Nephron (organoid): ENCODE results near the gene PSMB4.

ENCODE experiments used
- H3K27ac Mint-ChIP-seq, 3 experiments: 2 replicates each; pipeline ENCODE4 v1.8.0; 2020; ENCODE audit warnings: mixed read lengths in 3 of 3, mild to moderate bottlenecking in 2 of 3, moderate library complexity in 1 of 3
- H3K27me3 Mint-ChIP-seq: 2 replicates; pipeline ENCODE4 v1.8.0; 2021; ENCODE audit warnings: low read depth, mild to moderate bottlenecking, moderate library complexity, mixed read lengths
- H3K36me3 Mint-ChIP-seq: 2 replicates; pipeline ENCODE4 v1.8.0; 2020; ENCODE audit warnings: low read depth, mixed read lengths
- H3K4me1 Mint-ChIP-seq: 2 replicates; pipeline ENCODE4 v1.8.0; 2020; ENCODE audit warnings: mixed read lengths
- H3K4me3 Mint-ChIP-seq, 3 experiments: 2 replicates each; pipeline ENCODE4 v1.8.0; 2020; ENCODE audit warnings: mild to moderate bottlenecking in 3 of 3, mixed read lengths in 3 of 3, moderate library complexity in 2 of 3
- H3K9me3 Mint-ChIP-seq: 2 replicates; pipeline ENCODE4 v1.8.0; 2020; ENCODE audit warnings: mixed read lengths
- TF ChIP-seq, protein P1 (sequence below), 3 experiments: fragments of 200-600 bp; sonication (generic); IDR thresholded peaks; one replicate each; pipeline ENCODE4 v1.5.0; 2021; ENCODE audit warnings: antibody characterized with exemption in 3 of 3; ENCODE audit not compliant: unreplicated experiment in 3 of 3

PSMB4 gene

DNA sequence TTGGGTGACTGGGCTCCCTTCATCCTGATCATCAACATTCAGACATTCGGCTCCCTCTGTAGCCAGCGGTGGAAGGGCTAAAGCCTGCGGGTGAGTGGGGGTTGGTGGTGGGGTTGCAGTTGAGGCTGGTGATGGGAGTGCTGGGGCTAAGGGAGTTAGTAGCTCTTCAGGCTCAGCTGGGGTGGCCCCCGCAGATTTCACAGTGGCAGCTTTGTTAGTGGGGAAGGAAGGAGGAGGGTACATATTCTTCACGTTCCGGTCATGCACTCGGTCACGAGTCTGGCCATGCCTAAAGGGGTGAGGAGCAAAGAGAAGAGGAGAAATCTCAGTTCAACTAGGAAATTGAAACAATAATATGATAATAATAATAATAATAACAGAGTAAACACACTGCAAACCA lies 6.8 kb downstream of the PSMB4 start:
- TF ChIP-seq, protein P1, sequence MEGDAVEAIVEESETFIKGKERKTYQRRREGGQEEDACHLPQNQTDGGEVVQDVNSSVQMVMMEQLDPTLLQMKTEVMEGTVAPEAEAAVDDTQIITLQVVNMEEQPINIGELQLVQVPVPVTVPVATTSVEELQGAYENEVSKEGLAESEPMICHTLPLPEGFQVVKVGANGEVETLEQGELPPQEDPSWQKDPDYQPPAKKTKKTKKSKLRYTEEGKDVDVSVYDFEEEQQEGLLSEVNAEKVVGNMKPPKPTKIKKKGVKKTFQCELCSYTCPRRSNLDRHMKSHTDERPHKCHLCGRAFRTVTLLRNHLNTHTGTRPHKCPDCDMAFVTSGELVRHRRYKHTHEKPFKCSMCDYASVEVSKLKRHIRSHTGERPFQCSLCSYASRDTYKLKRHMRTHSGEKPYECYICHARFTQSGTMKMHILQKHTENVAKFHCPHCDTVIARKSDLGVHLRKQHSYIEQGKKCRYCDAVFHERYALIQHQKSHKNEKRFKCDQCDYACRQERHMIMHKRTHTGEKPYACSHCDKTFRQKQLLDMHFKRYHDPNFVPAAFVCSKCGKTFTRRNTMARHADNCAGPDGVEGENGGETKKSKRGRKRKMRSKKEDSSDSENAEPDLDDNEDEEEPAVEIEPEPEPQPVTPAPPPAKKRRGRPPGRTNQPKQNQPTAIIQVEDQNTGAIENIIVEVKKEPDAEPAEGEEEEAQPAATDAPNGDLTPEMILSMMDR (IDR thresholded peaks at IDR 0.05; ENCODE audit: unreplicated experiment in 3 of 3) = no peak
- Mint-ChIP-seq H3K4me1 (peaks cover 4% of the 10 kb centered on the region), H3K4me3 (no peak overlapping the region), H3K27me3 (no peaks in the 10 kb centered on the region), H3K9me3 (no peaks in the 10 kb centered on the region), H3K36me3 (peaks cover 89% of the 10 kb centered on the region), H3K27ac (no peak overlapping the region)

DNA sequence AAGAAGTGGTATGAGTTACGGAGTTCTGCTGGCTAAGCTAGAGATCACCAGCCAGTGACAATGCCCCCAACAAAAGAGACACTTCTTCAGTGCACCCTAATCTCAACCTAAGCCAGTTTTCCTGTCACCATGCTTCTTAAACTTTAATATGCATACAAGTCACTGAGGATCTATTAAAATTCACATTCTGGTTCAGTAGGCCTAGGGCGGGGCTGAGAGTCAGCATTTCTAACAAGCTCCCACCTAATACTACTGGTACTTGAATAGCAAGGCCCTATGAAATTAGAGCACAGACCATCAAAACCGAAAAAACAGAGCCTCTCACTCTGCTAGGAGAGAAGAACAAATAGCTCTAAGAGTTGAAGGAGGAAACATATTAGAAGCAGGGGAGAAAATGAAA lies 7.9 kb downstream of the PSMB4 start:
- Mint-ChIP-seq H3K36me3 (peaks cover 89% of the 10 kb centered on the region), H3K27ac (no peak overlapping the region), H3K4me3 (no peak overlapping the region), H3K27me3 (no peaks in the 10 kb centered on the region), H3K9me3 (no peaks in the 10 kb centered on the region), H3K4me1 (no peaks in the 10 kb centered on the region)
- TF ChIP-seq, protein P1 (IDR thresholded peaks at IDR 0.05; ENCODE audit: unreplicated experiment in 3 of 3) = no peak

DNA sequence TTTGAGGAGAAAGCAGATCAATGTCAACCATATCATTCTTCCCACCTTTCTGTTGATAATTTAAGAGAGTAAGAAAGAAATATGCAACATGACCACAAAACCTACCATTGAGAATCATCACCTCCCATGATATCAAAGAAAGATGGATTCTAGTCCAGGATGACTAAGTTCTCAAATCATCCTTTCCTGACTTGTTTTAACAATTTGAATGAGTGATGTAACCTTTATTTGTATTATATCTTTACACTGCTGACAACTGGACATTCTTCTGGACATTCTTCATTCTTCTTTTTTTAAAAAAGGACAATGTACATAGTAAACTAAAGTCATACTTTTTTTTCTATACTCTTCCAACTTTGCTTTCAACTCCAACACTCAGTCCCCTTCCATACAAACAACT lies 9.5 kb downstream of the PSMB4 start:
- H3K4me3 Mint-ChIP-seq = no peak overlapping the region
- no peak overlapping the region for H3K27ac Mint-ChIP-seq
- TF ChIP-seq, protein P1 (IDR thresholded peaks at IDR 0.05; ENCODE audit: unreplicated experiment in 3 of 3) = no peak
- no peaks in the 10 kb centered on the region for H3K27me3 Mint-ChIP-seq
- H3K4me1 Mint-ChIP-seq = no peaks in the 10 kb centered on the region
- no peaks in the 10 kb centered on the region for H3K9me3 Mint-ChIP-seq
- H3K36me3 Mint-ChIP-seq = peaks cover 84% of the 10 kb centered on the region

DNA sequence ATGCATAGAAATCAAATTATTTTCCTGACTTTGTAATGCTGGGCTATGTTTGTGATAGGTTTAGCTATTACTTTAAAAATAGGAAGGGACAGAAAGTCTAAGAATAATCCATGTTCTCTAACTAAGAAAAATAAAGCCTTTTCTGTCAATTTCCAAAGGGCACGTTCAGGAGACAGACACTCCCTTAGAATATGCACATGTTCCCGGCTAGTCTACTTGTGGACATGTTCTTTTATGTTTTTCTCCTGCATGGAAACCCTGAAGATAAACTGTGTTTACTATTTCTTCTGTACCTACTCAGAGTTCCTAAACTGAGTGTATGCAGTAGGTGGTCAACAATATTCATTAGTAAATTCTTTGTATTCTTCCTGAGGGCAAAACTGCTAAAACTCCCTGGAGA lies 12.5 kb downstream of the PSMB4 start:
- Mint-ChIP-seq H3K4me3 (no peak overlapping the region), H3K4me1 (no peaks in the 10 kb centered on the region), H3K36me3 (peaks cover 79% of the 10 kb centered on the region), H3K9me3 (no peaks in the 10 kb centered on the region), H3K27ac (no peak overlapping the region), H3K27me3 (no peaks in the 10 kb centered on the region)
- TF ChIP-seq, protein P1 (IDR thresholded peaks at IDR 0.05; ENCODE audit: unreplicated experiment in 3 of 3) = no peak

DNA sequence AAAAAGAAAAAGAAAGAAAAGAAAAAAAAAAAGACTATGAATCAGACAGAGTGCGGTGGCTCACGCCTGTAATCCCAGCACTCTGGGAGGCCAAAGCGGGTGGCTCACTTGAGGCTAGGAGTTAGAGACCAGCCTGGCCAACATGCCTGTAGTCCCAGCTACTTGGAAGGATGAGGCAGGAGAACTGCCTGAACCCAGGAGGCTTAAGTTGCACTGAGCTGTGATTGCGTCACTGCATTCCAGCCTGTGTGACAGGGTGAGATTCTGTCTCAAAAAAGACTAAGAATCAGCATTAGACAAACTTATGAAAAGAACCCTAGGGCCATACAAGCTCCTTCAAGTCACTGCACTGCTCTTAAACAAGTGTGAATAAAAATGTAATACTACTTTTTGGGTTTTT lies 16.9 kb downstream of the PSMB4 start:
- Mint-ChIP-seq H3K36me3 (peaks cover 69% of the 10 kb centered on the region), H3K9me3 (no peaks in the 10 kb centered on the region), H3K4me1 (no peaks in the 10 kb centered on the region), H3K27me3 (no peaks in the 10 kb centered on the region), H3K4me3 (no peak overlapping the region), H3K27ac (no peak overlapping the region)
- TF ChIP-seq, protein P1 (IDR thresholded peaks at IDR 0.05; ENCODE audit: unreplicated experiment in 3 of 3) = no peak

DNA sequence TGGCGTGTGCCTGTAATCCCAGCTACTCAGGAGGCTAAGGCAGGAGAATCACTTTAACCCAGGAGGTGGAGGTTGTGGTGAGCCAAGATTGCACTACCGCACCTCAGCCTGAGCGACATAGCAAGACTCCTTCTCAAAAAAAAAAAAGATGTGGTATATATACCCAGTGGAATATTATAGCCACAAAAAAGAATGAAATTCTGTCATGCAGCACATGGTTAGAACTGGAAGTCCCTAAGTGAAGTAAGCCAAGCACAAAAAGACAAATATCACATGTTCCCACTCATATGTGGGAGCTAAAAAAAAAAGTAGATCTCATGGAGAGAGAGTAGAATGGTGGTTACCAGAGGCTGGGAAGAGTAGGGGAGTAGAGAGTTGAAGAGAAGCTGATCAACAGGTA lies 18.7 kb downstream of the PSMB4 start:
- no peaks in the 10 kb centered on the region for H3K4me1 Mint-ChIP-seq
- TF ChIP-seq, protein P1 (IDR thresholded peaks at IDR 0.05; ENCODE audit: unreplicated experiment in 3 of 3) = no peak
- H3K36me3 Mint-ChIP-seq = peaks cover 69% of the 10 kb centered on the region
- no peaks in the 10 kb centered on the region for H3K9me3 Mint-ChIP-seq
- H3K27ac Mint-ChIP-seq = no peak overlapping the region
- H3K4me3 Mint-ChIP-seq = no peak overlapping the region
- no peaks in the 10 kb centered on the region for H3K27me3 Mint-ChIP-seq
